ENCODE results near the gene HRCT1. TPM values are rescaled to one million over a fixed set of nuclear protein-coding genes. Genes with fewer than 3 reads are reported as not detected.

HRCT1 gene
- total RNA-seq, 1 experiment from 2014 or later = 0.32 TPM

- no peak overlapping the region for H3K9ac ChIP-seq (ENCODE audit: low read length)
- intact Hi-C loops (cut with micrococcal nuclease) = no loop called here
- ChIA-PET RAD21 (ENCODE audit: low non-redundant PET in 1 of 2, low total read pairs in 2 of 2, uncharacterized antibody in 2 of 2, unreplicated experiment in 2 of 2) (no interaction called here), CTCF (no interaction called here), POLR2A (no interaction called here)
- no peaks in the 10 kb centered on the region for H3K27me3 ChIP-seq (ENCODE audit: insufficient read depth, low read length)
- ATAC-seq (no peak), DNase-seq (ENCODE audit: low read depth, low spot score) (no peak)
- H3K9me2 ChIP-seq (ENCODE audit: insufficient read depth) = no peaks in the 10 kb centered on the region
- no peaks in the 10 kb centered on the region for H3K9me3 ChIP-seq (ENCODE audit: control insufficient read depth in 1 of 2, insufficient read depth in 1 of 2, low read depth in 1 of 2, low read length in 2 of 2)
- no peaks in the 10 kb centered on the region for H3K79me2 ChIP-seq (ENCODE audit: insufficient read depth, low read length)
- H2AFZ ChIP-seq (ENCODE audit: low read depth, low read length, poor library complexity, severe bottlenecking) = no peak overlapping the region
- H3K27ac ChIP-seq (ENCODE audit: low read depth, low read length) = no peak overlapping the region
- no peak overlapping the region for H3K4me3 ChIP-seq (replicated peaks in 1 of 2; ENCODE audit: low read depth in 1 of 2, low read length in 2 of 2)
- no TSS peak for BruUV-seq (replicated peaks)
- H3K4me2 ChIP-seq (ENCODE audit: low read length) = no peak overlapping the region
- no peak for TF ChIP-seq ZFX (IDR thresholded peaks at IDR 0.05)
- TF ChIP-seq FOSL1 (IDR thresholded peaks at IDR 0.05; ENCODE audit: low read depth) = no peak
- TF ChIP-seq SP1 (IDR thresholded peaks at IDR 0.05; ENCODE audit: low read depth) = no peak
- TF ChIP-seq RAD21 (IDR thresholded peaks at IDR 0.05; ENCODE audit: low read depth) = no peak
- no peak for TF ChIP-seq ATF3 (IDR thresholded peaks at IDR 0.05)
- no peak for TF ChIP-seq YY1 (IDR thresholded peaks at IDR 0.05; ENCODE audit: extremely low read depth, insufficient replicate concordance, low read depth, low read length)
- no peak for TF ChIP-seq EZH2 (IDR thresholded peaks at IDR 0.05)
- TF ChIP-seq CEBPB (IDR thresholded peaks at IDR 0.05; ENCODE audit: low read depth) = no peak
- TF ChIP-seq POLR2AphosphoS5 (IDR thresholded peaks at IDR 0.05; ENCODE audit: low read depth, low read length) = no peak
- TF ChIP-seq MAX (IDR thresholded peaks at IDR 0.05) = no peak
- no peak for TF ChIP-seq REST (IDR thresholded peaks at IDR 0.05; ENCODE audit: low read depth)
- H3K36me3 ChIP-seq (ENCODE audit: control insufficient read depth in 1 of 2, insufficient read depth in 2 of 2, low read length in 2 of 2) = no peaks in the 10 kb centered on the region
- H3K4me1 ChIP-seq (ENCODE audit: control insufficient read depth in 1 of 2, insufficient read depth in 2 of 2, low read length in 2 of 2) = no peaks in the 10 kb centered on the region
- no peaks in the 10 kb centered on the region for H4K20me1 ChIP-seq (ENCODE audit: insufficient read depth)
These were observed 32.7 kb downstream of the HRCT1 start for GRCh38 chr9:35938474-35939356.

Data from HCT116 (cell line).